Measurements from ENCODE around the gene BBLN.

DNA sequence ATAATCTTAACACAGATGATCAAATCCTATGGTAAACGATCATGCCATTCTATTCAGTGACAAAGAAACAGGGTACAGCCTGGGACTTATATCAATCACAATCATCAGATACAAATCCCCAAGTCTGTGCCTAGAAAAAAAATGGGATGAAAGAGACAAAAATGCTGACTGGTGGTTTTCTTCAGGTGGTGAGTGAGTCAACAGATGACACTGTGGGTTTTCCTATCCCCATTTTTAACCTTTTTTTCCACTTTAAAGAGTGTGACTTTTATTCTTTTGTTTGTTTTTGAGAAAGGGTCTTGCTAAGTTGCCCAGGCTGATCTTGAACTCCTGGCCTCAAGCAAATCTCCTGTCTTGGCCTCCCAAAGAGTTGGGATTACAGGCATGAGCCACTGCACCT is 28.1 kb downstream of the BBLN start:
- TF ChIP-seq, protein P1, sequence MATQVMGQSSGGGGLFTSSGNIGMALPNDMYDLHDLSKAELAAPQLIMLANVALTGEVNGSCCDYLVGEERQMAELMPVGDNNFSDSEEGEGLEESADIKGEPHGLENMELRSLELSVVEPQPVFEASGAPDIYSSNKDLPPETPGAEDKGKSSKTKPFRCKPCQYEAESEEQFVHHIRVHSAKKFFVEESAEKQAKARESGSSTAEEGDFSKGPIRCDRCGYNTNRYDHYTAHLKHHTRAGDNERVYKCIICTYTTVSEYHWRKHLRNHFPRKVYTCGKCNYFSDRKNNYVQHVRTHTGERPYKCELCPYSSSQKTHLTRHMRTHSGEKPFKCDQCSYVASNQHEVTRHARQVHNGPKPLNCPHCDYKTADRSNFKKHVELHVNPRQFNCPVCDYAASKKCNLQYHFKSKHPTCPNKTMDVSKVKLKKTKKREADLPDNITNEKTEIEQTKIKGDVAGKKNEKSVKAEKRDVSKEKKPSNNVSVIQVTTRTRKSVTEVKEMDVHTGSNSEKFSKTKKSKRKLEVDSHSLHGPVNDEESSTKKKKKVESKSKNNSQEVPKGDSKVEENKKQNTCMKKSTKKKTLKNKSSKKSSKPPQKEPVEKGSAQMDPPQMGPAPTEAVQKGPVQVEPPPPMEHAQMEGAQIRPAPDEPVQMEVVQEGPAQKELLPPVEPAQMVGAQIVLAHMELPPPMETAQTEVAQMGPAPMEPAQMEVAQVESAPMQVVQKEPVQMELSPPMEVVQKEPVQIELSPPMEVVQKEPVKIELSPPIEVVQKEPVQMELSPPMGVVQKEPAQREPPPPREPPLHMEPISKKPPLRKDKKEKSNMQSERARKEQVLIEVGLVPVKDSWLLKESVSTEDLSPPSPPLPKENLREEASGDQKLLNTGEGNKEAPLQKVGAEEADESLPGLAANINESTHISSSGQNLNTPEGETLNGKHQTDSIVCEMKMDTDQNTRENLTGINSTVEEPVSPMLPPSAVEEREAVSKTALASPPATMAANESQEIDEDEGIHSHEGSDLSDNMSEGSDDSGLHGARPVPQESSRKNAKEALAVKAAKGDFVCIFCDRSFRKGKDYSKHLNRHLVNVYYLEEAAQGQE (IDR thresholded peaks at IDR 0.05; ENCODE audit: insufficient read depth in 1 of 2, low read depth in 2 of 2, low read length in 2 of 2): no peak
- no peak for TF ChIP-seq TAF1 (IDR thresholded peaks at IDR 0.05; ENCODE audit: borderline replicate concordance, insufficient read depth, low read length)

Data from PFSK-1 (cell line).